Mesenchymal stem cell (in vitro differentiated cells and primary cell): ENCODE data around the gene TTC6.
A peak's percentile ranks its signal among the peaks of the same experiment; 100 is the strongest.

ENCODE experiments used
- DNase-seq: peaks from one replicate; pipeline ENCODE4 v3.0.0-alpha.2; 2013
- H2AFZ ChIP-seq: one replicate; pipeline ENCODE4 v1.6.1; 2013; ENCODE audit warnings: low read depth, mild to moderate bottlenecking, control low read depth, inconsistent platforms, low read length, moderate library complexity
- H2AK5ac ChIP-seq: 2 replicates; pipeline ENCODE4 v1.6.1; 2013; ENCODE audit warnings: low read length, moderate library complexity, mild to moderate bottlenecking, inconsistent platforms; ENCODE audit not compliant: severe bottlenecking
- H2BK120ac ChIP-seq: one replicate; pipeline ENCODE4 v1.6.1; 2013; ENCODE audit warnings: low read depth, mild to moderate bottlenecking, inconsistent platforms, low read length, moderate library complexity
- H2BK12ac ChIP-seq, 2 experiments: one replicate each; pipeline ENCODE4 v1.6.1; 2013; ENCODE audit warnings: inconsistent platforms in 2 of 2, low read length in 2 of 2, mild to moderate bottlenecking in 2 of 2, moderate library complexity in 2 of 2, control low read depth in 1 of 2
- H2BK15ac ChIP-seq: one replicate; pipeline ENCODE4 v1.6.1; 2013; ENCODE audit warnings: mild to moderate bottlenecking, low read depth, inconsistent platforms; ENCODE audit not compliant: poor library complexity, severe bottlenecking
- H2BK5ac ChIP-seq: 2 replicates; pipeline ENCODE4 v1.6.1; 2013; ENCODE audit warnings: low read depth, mild to moderate bottlenecking, low read length, control low read depth, inconsistent platforms; ENCODE audit not compliant: poor library complexity, severe bottlenecking
- H3K14ac ChIP-seq, 2 experiments: one replicate each; pipeline ENCODE4 v1.6.1; 2013; ENCODE audit warnings: inconsistent platforms in 2 of 2, low read length in 2 of 2, control low read depth in 1 of 2, mild to moderate bottlenecking in 1 of 2, moderate library complexity in 1 of 2
- H3K18ac ChIP-seq, 2 experiments: one replicate each; pipeline ENCODE4 v1.6.1; 2013; ENCODE audit warnings: inconsistent platforms in 2 of 2, low read length in 2 of 2, control low read depth in 1 of 2, low read depth in 1 of 2, mild to moderate bottlenecking in 1 of 2
- H3K23ac ChIP-seq, 2 experiments: one replicate each; pipeline ENCODE4 v1.6.1; 2013; ENCODE audit warnings: inconsistent platforms in 2 of 2, low read length in 2 of 2, mild to moderate bottlenecking in 2 of 2, moderate library complexity in 2 of 2, control low read depth in 1 of 2
- H3K27ac ChIP-seq: 2 replicates; pipeline ENCODE4 v1.5.1; 2013; ENCODE audit warnings: mild to moderate bottlenecking, moderate library complexity, low read length, control low read depth, inconsistent platforms; ENCODE audit not compliant: poor library complexity, severe bottlenecking
- H3K27me3 ChIP-seq, 2 experiments: 2 replicates each; pipeline versions ENCODE4 v1.6.1 to v1.7.0; 2013; ENCODE audit warnings: low read length in 2 of 2, mild to moderate bottlenecking in 2 of 2, moderate library complexity in 2 of 2, control low read depth in 1 of 2, inconsistent platforms in 1 of 2; ENCODE audit not compliant: control insufficient read depth in 1 of 2, insufficient read depth in 1 of 2
- H3K36me3 ChIP-seq, 2 experiments: 2 replicates each; pipeline versions ENCODE4 v1.6.1 to v1.7.0; 2013; ENCODE audit warnings: low read length in 2 of 2, control low read depth in 1 of 2, inconsistent platforms in 1 of 2, low read depth in 1 of 2, mild to moderate bottlenecking in 1 of 2; ENCODE audit not compliant: insufficient read depth in 2 of 2, control insufficient read depth in 1 of 2
- H3K4ac ChIP-seq, 2 experiments: one replicate each; pipeline ENCODE4 v1.6.1; 2013; ENCODE audit warnings: inconsistent platforms in 2 of 2, low read length in 2 of 2, mild to moderate bottlenecking in 2 of 2, moderate library complexity in 2 of 2, control low read depth in 1 of 2, low read depth in 1 of 2
- H3K4me1 ChIP-seq: 2 replicates; pipeline ENCODE4 v1.6.1; 2013; ENCODE audit warnings: low read depth, low read length, control low read depth; ENCODE audit not compliant: control insufficient read depth, insufficient read depth
- H3K4me2 ChIP-seq: 2 replicates; pipeline ENCODE4 v1.6.1; 2013; ENCODE audit warnings: low read length, mild to moderate bottlenecking, inconsistent platforms; ENCODE audit not compliant: poor library complexity, severe bottlenecking
- H3K4me3 ChIP-seq, 2 experiments: 2 replicates each; pipeline versions ENCODE4 v1.5.1 to v1.7.0; 2013; ENCODE audit warnings: low read length in 2 of 2, mild to moderate bottlenecking in 2 of 2, control low read depth in 1 of 2, low read depth in 1 of 2; ENCODE audit not compliant: insufficient read depth in 1 of 2
- H3K79me1 ChIP-seq: replicated peaks from 2 replicates; pipeline ENCODE4 v1.6.1; 2013; ENCODE audit warnings: mild to moderate bottlenecking, control low read depth, low read length, inconsistent platforms; ENCODE audit not compliant: poor library complexity, severe bottlenecking
- H3K9ac ChIP-seq: 2 replicates; pipeline ENCODE4 v1.7.0; 2013; ENCODE audit warnings: mild to moderate bottlenecking, low read length, moderate library complexity
- H3K9me3 ChIP-seq: 2 replicates; pipeline ENCODE4 v1.7.0; 2013; ENCODE audit warnings: mild to moderate bottlenecking, low read length; ENCODE audit not compliant: control insufficient read depth
- H4K8ac ChIP-seq: one replicate; pipeline ENCODE4 v1.6.1; 2013; ENCODE audit warnings: inconsistent platforms, mild to moderate bottlenecking, low read length, moderate library complexity
- H4K91ac ChIP-seq: one replicate; pipeline ENCODE4 v1.6.1; 2013; ENCODE audit warnings: mild to moderate bottlenecking, low read length, inconsistent platforms
- WGBS: methylation state at CpG from one replicate; pipeline ENCODE4 v1.1.7; 2013; ENCODE audit warnings: mixed read lengths; 5-methylcytosine and 5-hydroxymethylcytosine counted together

TTC6 gene

DNA sequence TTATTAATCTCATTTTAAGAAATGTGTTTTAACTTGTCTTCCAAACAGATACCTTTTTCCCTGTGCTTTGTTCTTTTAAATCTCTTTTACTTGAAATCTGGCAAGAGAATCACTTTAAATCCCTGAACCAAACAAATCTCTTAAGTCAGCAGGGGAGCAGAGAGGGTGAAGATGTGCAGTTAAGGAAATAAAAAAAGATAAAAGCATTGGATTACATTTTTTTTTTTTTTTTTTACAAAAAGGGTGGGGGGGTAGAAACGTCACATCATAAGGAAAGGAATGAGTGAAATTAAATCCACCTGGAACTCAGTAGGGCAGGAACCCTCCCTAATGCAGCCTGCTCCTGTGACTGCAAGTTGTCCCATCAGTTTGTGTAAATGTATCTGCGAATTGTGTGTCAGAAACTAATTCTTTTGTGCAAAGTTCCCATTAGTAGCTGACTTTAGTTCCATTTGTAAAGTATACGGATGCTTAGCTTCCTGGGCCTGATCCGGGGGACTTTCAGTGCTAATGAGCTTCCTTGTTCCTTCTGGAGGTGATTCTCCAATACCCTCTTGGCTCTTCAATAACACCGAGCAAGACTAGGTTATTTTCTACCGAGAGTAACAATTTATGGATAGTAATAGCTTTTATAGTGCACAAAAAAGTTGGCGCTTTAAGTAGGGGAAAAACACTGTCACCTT is 1.5 kb downstream of the TTC6 start:
- Histone ChIP-seq H3K14ac (no peak overlapping the region), H3K27me3 (peaks cover 83 to 85% of the 10 kb centered on the region in 2 experiments), H2AK5ac (no peak overlapping the region), H3K79me1 (no peaks in the 10 kb centered on the region), H2BK12ac (no peak overlapping the region), H2AFZ (no peak overlapping the region), H3K9me3 (peaks cover 6% of the 10 kb centered on the region), H3K36me3 (peaks cover 0 to 4% of the 10 kb centered on the region in 2 experiments), H4K8ac (no peak overlapping the region), H3K4ac (no peak overlapping the region), H4K91ac (no peak overlapping the region), H3K4me2 (no peak overlapping the region), H3K9ac (no peak overlapping the region), H2BK120ac (no peak overlapping the region), H2BK15ac (no peak overlapping the region), H2BK5ac (no peak overlapping the region), H3K4me3 (no peak overlapping the region), H3K23ac (no peak overlapping the region), H3K27ac (no peak overlapping the region), H3K18ac (no peak overlapping the region), H3K4me1 (peaks cover 37% of the 10 kb centered on the region)
- DNase-seq = peak; percentile 1
- 15% methylated on average over 4 of the region's 7 CpGs for WGBS

DNA sequence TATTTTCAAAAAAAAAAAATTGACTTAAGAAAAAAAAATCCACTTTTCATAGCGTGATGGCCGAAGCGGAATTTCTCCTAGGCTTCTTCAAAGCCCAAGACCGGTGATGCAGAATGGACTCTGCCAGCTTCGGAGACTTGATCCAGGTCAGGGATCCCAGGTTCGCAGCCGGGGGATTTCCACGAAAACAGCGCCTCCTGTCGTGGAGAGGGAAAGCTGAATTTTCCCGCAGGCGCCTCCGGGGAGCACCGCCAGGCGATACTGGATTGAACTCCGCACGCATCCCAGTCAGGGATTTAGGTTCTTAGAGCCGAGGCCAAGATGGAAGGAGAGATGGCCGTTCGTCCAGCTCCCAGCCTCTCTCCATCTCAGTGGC is 2.1 kb downstream of the TTC6 start:
- peaks cover 32% of the 10 kb centered on the region for H3K4me1 ChIP-seq
- peaks cover 83 to 85% of the 10 kb centered on the region in 2 experiments for H3K27me3 ChIP-seq
- no peak overlapping the region for H3K14ac ChIP-seq
- peaks cover 6% of the 10 kb centered on the region for H3K9me3 ChIP-seq
- WGBS = 14% methylated on average over 18 of the region's 20 CpGs
- no peak overlapping the region for H3K18ac ChIP-seq
- peak overlapping the region in 1 of 2 experiments; percentile 23 for H3K23ac ChIP-seq
- H3K27ac ChIP-seq = no peak overlapping the region
- no peak overlapping the region for H3K4me2 ChIP-seq
- no peak overlapping the region for H4K91ac ChIP-seq
- H4K8ac ChIP-seq = no peak overlapping the region
- H3K4ac ChIP-seq = no peak overlapping the region
- H2BK15ac ChIP-seq = no peak overlapping the region
- no peaks in the 10 kb centered on the region for H3K79me1 ChIP-seq
- no peak overlapping the region for H2BK120ac ChIP-seq
- H3K36me3 ChIP-seq = peaks cover 0 to 2% of the 10 kb centered on the region in 2 experiments
- no peak overlapping the region for H2AK5ac ChIP-seq
- H2BK12ac ChIP-seq = no peak overlapping the region
- H3K4me3 ChIP-seq = no peak overlapping the region
- no peak overlapping the region for H2BK5ac ChIP-seq
- DNase-seq = peak; percentile 40
- no peak overlapping the region for H3K9ac ChIP-seq
- no peak overlapping the region for H2AFZ ChIP-seq

DNA sequence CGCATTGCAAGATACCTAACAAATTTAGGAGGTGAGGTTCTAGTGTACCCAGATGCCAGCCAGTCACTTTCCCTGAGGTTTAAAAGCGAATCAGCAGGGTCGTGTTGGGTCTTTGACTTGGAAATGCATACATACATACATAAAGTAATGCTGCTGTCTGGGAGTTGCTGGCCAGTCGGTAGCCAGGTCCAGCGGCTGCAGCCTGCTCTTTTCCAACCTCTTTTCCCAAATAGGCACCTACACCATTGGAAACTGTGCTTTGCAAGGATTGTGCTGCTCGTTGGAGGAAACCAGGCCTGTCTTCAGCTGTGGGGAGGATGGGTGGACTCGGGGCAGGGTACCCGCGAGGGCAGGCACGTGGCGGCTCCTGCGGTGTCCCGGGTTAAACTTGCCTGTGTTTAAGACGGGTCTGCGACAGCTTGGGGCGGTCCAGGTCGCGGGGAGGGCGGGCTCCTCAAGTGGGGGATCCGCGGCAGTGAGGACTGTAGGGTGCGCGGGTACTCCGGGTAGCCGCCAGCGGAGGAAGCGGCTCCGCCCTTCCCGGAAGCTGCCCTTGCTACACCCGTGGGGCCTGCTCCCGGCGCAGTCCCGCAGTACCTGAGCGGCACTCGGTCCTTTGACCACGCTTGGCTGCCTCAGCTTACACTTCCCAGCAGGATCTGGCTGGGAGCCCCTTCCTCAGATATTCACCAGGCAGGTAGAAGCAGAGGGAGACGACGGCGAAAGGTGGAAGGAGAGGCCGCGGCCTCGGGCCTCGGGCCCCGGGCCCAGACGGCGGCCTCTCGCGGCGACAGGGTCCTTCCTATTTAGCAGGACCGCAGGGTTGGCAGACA is 2.7 kb downstream of the TTC6 start:
- H3K9ac ChIP-seq = no peak overlapping the region
- no peak overlapping the region for H2AFZ ChIP-seq
- H3K4me2 ChIP-seq = peak overlapping the region; percentile 28
- H4K8ac ChIP-seq = no peak overlapping the region
- DNase-seq = peak; percentile 1
- H3K4ac ChIP-seq = no peak overlapping the region
- H3K27ac ChIP-seq = no peak overlapping the region
- H3K36me3 ChIP-seq = peaks cover 0 to 2% of the 10 kb centered on the region in 2 experiments
- H3K4me3 ChIP-seq = peak overlapping the region in 1 of 2 experiments; percentile 30
- H3K14ac ChIP-seq = peak overlapping the region in 1 of 2 experiments; percentile 20
- no peak overlapping the region for H2BK5ac ChIP-seq
- 3% methylated on average over 47 of the region's 50 CpGs for WGBS
- no peak overlapping the region for H2BK12ac ChIP-seq
- H4K91ac ChIP-seq = no peak overlapping the region
- H3K23ac ChIP-seq = peak overlapping the region in 1 of 2 experiments; percentile 98
- H3K27me3 ChIP-seq = peaks cover 83 to 85% of the 10 kb centered on the region in 2 experiments
- peaks cover 32% of the 10 kb centered on the region for H3K4me1 ChIP-seq
- no peak overlapping the region for H2BK15ac ChIP-seq
- no peak overlapping the region for H2BK120ac ChIP-seq
- H3K79me1 ChIP-seq = no peaks in the 10 kb centered on the region
- no peak overlapping the region for H2AK5ac ChIP-seq
- H3K9me3 ChIP-seq = peaks cover 6% of the 10 kb centered on the region
- no peak overlapping the region for H3K18ac ChIP-seq
